ENCODE data around the gene LRRC8A. TPM values are rescaled to one million over a fixed set of nuclear protein-coding genes. Genes with fewer than 3 reads are reported as not detected.
"Not testable (repeated sequence)": the region's sequence is repeated elsewhere in the genome, so short reads cannot be mapped to it uniquely, and the experiment has no call there.

LRRC8A gene
- total RNA-seq, 1 donor = 61.4 TPM

DNA sequence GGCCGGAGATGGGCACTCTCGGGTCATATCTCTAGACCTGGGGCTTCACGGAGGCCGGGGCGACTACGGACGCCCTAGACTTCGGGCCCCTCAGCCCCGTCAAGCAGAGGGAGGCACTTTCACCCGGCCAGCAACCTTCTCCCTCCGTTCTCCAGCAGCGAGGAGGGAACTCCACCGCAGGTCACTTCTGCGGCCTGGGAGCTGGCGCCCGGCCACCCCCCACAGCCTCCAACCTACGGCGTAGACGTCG is 65.3 kb downstream of the LRRC8A start:
- DNase-seq (ENCODE audit: low read depth in 2 of 3, low spot score in 2 of 3) = peak in 1 of 3 donors; percentile 28

DNA sequence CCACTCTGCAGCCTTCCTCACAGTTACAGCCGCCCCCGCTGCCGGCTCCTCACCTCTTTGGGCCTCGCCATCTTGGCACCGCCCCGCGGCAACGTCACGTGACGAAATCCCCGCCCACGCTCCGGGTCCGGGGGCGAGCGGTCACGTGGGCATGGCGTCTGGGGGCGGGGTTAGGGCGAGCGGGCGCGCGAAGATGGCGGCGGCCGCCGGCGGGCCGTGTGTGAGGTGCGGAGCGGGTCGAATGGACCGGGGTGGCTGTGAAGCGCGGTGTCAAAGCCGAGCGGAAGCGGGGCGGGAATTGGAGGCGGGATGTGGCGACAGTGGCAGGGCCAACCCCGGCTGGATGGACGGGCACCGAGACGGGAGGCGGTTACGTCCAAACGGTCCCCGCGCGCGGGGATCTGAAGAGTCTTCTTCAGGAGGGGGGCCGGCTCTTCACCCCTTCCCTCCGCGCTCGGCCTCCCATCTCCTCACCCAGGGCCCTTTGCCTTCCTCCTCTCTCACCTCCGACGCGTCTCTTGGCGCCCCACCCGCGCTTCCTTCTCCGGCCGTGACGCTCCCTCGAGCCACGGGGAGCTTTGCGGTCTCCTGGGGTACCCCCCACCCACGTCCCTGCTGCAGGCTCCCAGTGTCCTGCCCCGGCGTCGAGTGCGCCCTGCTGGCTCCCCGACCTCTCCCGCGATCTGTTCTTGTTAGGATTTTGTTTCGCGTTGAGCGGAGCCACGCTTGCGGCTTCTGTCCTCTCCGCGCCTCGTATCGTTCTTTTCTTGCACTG is 65.8 kb downstream of the LRRC8A start, which contains the start of the genes DOLK and NUP188:
Gene DOLK, minus strand, starts transcription at position 77 of the 775 bp plus-strand sequence. CDS start 300 bp downstream, outside the sequence.
Gene NUP188, plus strand, starts transcription at position 173 of the 775 bp plus-strand sequence. Its CDS starts 21 bp downstream, at position 194.
- DNase-seq (ENCODE audit: low read depth in 2 of 3, low spot score in 2 of 3) = peak; percentile 94 to 96 (median 96)

DNA sequence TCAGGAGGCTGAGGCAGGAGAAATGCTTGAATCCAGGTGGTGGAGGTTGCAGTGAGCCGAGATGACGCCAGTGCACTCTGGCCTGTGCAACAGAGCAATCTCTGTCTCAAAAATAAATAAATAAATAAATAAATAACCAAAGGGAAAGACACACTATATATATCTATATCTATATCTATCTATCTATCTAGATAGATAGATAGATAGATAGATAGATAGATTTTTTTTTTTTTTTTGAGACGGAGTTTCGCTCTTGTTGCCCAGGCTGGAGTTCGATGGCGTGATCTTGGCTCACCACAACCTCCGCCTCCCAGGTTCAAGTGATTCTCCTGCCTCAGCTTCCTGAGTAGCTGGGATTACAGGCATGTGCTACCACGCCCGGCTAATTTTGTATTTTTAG is 79.5 kb downstream of the LRRC8A start:
- DNase-seq (ENCODE audit: low read depth in 2 of 3, low spot score in 2 of 3) = not testable (repeated sequence)

Other genes starting within 250 kb of the LRRC8A start
- 67.6 TPM for gene DYNC2I2, start 225.3 kb upstream of the LRRC8A start, total RNA-seq
- 123 TPM for gene SET, start 192.9 kb upstream of the LRRC8A start, total RNA-seq
- gene PKN3, start 179.6 kb upstream of the LRRC8A start, total RNA-seq = 22.4 TPM
- 73.0 TPM for gene ZDHHC12, start 158.0 kb upstream of the LRRC8A start, total RNA-seq
- gene ZER1, start 110.2 kb upstream of the LRRC8A start, total RNA-seq = 73.2 TPM
- 21.3 TPM for gene TBC1D13, start 94.9 kb upstream of the LRRC8A start, total RNA-seq
- gene ENDOG, start 63.6 kb upstream of the LRRC8A start, total RNA-seq = 42.8 TPM
- gene SPOUT1, start 52.3 kb upstream of the LRRC8A start, total RNA-seq = 63.6 TPM
- 12.1 TPM for gene KYAT1, start 183 bp upstream of the LRRC8A start, total RNA-seq
- gene PHYHD1, start 38.8 kb downstream of the LRRC8A start, total RNA-seq = 3.2 TPM
- gene DOLK, start 65.5 kb downstream of the LRRC8A start, total RNA-seq = 14.0 TPM
- 54.9 TPM for gene NUP188, start 65.6 kb downstream of the LRRC8A start, total RNA-seq
- gene SH3GLB2, start 146.2 kb downstream of the LRRC8A start, total RNA-seq = 49.0 TPM
- 49.0 TPM for gene MIGA2, start 154.5 kb downstream of the LRRC8A start, total RNA-seq
- gene DOLPP1, start 199.0 kb downstream of the LRRC8A start, total RNA-seq = 15.3 TPM
- gene CRAT, start 228.7 kb downstream of the LRRC8A start, total RNA-seq = 46.9 TPM
- 55.2 TPM for gene PTPA, start 229.3 kb downstream of the LRRC8A start, total RNA-seq

Data from hematopoietic multipotent progenitor cell (in vitro differentiated cells).